ENCODE data around the gene NAPB.

Gene NAPB

GRCh38 chr20:23369072-23369823 lies 52.0 kb downstream of the NAPB start:
- no peak for TF ChIP-seq CTCF (IDR thresholded peaks at IDR 0.05)

- no peak for TF ChIP-seq CTCF (IDR thresholded peaks at IDR 0.05)
Observed at GRCh38 chr20:23368316-23369071, 52.8 kb downstream of the NAPB start.

- TF ChIP-seq CTCF (IDR thresholded peaks at IDR 0.05): no peak
Observed at GRCh38 chr20:23367770-23368169, 53.5 kb downstream of the NAPB start.

GRCh38 chr20:23366384-23366783 lies 54.9 kb downstream of the NAPB start:
- no peak for TF ChIP-seq CTCF (IDR thresholded peaks at IDR 0.05)

GRCh38 chr20:23365390-23366165 lies 55.7 kb downstream of the NAPB start:
- TF ChIP-seq CTCF (IDR thresholded peaks at IDR 0.05): no peak

- no peak for TF ChIP-seq CTCF (IDR thresholded peaks at IDR 0.05)
Observed at GRCh38 chr20:23363257-23363649, 58.0 kb downstream of the NAPB start.

GRCh38 chr20:23362392-23363256 lies 58.7 kb downstream of the NAPB start:
- TF ChIP-seq CTCF (IDR thresholded peaks at IDR 0.05): no peak

Data from LNCAP (cell line).